NOMO-1 treated with DMSO at 0.1 percent for 48 hours (cell line): Measurements from ENCODE around the gene ELL2.
"Not testable (repeated sequence)": the region's sequence is repeated elsewhere in the genome, so short reads cannot be mapped to it uniquely, and the experiment has no call there.

Source experiments
- DNase-seq: peaks from one replicate; lab custom pipeline; 2025; ENCODE audit not compliant: unreplicated experiment; lab: John Stamatoyannopoulos, UW

ELL2 gene

DNA sequence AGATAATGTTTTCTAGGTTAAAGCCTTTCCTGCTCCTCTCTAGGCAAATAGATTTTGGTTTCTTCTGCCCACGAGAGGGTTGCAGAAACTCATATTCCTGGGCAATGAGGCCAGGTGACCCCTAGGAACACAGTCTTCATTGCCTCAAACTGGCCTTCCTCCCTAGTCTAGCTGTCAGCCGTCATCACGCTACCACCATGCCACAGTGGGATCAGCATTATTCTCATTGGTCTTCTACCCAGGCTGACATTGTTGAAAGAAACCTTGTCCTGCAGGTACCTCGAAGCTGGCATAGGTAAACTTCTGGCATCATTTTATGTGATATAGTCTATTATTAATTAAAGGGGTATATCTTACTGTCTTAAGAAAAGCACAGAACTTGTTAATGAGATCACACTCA lies 51.1 kb downstream of the ELL2 start:
- no peak for DNase-seq

DNA sequence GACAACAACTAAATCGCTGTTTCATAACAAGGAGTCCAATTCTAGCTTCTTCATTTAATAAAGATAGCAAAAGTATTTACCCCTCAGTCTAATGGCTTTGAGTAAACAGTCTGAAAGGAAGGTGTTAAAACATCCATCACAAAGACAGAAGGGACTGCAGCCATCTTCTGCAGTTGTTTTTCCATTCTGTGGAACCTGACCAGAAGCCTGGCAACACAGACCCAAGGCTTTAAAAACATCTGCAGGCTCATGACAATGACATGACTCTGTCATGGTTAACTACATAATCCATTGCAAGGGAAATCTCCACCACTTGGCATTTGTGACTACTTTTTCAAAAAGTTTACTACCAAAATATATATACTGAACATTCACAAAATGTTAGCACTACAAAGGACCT lies 51.9 kb downstream of the ELL2 start:
- DNase-seq, result no peak

DNA sequence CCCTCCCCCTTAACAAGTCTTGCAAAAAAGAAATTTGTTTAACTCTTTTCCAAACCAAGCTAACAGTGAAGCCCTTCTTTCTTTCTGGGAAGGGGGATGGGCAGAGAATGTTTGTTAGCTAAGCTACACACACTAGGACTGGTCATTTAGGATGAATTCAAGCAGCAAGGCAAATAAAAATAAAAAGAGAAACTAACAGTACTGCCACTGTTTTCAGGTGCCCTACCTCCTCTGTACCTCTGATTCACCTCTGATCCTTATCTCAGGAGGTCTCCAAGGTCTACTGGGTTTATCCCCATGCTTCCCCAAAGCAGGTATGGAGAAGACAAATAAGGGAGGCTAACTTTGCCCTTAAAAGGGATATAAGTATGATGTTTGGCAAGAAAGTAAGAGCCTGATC lies 52.9 kb downstream of the ELL2 start:
- DNase-seq, result no peak

DNA sequence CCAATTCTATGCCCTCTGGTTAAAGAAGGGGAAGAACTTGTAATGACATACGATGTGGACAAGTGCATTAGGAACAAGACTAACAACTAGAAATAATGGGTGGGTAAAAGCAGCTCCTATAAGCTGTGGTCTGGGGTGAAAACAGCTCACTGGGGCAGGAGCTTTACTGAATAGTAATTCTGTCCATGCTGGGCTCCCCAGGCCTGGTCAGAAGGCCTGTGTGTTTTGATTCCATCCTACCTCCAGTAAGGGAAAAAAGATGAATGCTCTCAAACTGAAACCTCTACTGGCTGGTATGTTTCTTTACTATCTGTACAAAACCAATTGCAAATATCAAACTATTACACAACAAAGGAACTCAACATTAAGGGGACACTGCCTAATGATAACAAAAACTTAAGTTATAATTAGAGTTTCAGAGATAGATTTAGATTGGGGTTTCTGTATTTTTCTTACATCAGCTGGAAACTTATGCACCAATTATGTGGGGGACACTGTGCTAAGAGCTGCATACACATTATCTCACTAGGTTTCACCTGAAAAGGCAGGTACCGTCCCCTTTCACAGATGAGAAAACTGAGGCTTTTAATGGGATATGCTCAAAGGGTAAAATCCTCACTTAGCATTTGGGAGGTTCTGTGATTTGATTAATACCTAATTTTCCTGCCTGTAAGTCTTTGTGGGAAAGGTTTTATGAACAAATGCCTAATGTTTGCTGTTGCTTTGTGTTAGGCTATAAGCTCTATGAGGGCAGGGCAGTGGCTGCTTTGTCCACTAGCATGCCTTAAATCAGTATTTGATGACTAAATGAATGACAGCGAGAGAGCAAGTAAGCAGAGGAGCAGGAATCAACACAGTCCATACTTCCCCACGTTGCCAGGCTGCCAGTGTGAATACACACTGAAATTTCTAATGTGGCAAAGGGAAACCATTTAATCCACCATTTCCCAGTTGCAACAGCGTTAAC lies 53.6 kb downstream of the ELL2 start:
- no peak for DNase-seq

DNA sequence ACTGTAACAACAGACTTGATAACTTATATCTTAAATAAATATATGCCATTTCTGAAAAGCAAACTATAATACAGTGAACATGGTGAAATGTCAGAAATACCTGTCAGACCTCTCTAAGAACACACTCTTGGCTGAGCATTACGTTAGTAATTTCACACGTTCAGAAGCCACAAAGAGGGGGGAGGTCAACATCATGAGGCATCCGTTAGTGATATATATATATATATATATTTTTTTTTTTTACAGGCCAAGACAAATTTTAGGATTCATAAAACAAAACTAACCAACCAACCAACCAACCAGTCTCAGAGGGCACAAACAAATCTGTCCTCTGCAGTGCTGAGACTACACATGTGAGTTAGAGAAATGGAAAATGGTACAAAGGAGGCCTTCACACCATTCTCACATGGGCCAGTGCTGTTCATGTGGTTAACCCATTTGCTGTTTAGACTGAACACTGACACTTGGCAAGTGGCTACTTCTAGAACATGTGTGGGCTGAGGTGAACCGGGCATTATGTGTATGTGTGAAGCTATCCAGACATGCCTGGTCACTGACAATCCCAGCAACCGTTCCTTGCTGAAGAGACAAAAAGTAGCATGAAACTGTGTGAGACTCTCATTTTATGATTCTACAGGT lies 54.5 kb downstream of the ELL2 start:
- DNase-seq, result no peak

DNA sequence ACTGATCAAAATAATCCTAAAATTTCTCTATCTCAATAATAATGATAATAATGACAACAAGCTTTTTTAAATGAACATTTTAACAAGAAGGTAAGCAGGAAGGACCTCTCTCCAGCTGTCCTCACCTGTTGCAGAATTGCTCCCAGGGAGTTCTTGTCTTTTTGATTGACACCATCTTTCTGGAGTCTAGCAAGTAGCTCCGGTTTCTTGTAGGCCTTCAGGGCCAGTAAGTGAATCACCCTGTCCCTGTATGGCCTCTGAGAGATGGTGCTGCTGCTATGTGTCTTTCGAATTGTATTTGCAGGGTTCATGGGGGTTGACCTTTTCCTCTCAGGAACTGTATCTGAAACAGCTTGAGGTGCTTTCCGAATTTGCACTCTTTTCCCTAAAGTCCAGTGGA lies 55.3 kb downstream of the ELL2 start:
- not testable (repeated sequence) for DNase-seq

DNA sequence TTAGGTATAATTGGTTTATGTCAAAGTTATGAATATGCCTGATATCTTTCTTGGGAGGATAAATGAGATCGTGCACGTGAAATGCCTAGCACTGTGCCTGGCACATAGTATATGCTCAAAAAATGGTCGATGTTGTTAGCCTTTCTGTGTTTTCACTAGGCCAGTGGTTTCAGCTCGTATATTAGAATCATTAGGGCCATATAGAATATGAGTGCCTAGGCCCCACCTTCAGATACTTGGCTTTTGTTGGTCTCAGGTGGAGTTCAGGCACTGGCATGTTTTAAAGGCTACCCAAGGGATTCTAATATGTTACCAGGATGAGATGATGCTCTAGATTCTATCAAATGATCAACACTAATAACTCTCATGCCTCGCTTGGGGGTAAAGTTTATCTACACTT lies 56.8 kb downstream of the ELL2 start:
- DNase-seq, result no peak

DNA sequence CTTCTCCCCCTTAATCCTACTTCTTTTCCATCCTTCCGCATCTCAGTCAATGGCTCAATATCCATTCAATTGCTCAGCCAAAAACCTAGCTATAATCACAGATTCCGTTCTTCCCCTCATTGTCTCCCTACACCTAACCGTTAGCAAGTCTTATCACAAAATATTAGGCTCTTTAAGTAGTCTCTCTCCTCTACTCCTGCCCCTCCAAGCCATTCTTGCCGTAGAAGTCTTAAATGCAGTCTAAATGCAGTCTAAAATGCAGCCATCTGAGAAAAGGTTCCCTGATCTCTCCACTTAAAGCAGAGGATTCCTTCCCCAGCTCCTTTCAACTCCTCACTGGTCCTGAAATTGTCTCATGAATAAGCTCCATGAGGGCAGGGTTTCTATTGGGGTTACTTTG lies 57.8 kb downstream of the ELL2 start:
- no peak for DNase-seq

DNA sequence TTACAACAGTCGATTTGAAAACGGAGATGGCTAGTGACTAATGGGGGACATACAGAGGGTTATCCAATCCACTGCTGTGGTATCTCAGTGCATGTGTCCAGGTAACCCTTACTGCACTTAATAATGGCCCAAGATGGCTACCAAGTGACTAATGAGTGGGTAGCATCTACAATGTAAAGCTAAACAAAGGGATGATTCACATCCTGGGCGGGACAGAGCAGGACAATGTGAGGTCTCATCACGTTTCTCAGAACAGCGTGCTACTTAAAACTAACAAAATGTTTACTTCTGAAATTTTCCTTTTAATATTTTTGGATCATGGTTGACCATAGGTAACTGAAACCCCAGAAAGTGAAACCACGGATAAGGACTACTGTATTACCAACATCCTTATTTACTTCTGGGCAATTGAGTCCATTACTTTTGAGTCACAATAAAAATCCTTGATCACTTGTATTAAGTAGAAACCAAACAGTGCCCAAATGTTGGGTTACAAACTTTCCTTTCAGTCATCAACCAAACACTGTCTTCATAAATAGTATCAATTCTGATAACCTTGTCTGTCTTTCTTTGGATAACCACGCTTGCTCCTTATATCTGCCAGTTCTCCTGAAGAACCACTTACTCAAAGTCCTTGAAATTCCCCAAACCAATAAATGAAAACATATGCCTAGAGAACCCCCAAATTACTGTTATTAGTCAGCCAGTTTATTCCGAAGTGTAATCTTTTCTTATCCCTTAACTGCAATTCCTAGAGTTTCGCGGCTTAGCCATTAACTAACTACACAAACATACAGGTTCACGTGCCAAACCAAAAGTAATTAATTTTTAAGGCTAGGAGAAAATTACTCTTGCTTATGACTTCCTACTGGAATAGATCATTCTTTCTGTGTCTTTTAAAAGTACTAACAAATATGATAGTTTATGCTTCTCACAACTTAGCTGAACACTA lies 59.7 kb downstream of the ELL2 start:
- no peak for DNase-seq

DNA sequence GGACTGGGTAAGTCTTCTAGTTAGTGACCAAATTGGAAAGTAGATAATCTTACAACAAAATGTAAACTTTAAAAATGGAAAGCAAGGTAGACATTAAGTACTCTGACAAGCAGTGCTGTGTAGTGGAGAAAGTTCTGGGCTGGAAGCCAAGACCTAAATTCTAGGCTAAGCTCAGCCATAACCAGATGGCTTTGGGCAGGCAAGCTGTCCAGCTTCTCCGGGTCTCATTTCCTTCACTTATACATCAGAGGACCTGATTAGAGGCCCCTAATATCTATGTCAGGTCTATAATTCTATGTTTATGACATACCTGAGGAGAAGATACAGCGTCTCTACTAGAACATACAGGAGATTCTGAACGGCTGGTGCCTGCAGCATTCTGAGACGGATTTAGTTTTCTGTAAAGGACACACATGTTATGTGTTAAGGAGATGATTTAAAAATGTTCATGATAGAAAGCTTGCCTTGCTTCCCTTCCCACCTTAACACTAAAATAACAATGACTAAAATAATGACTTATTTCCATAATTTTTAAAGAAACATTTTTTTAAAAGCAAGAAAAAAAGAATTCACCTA lies 61.2 kb downstream of the ELL2 start:
- DNase-seq, result no peak

DNA sequence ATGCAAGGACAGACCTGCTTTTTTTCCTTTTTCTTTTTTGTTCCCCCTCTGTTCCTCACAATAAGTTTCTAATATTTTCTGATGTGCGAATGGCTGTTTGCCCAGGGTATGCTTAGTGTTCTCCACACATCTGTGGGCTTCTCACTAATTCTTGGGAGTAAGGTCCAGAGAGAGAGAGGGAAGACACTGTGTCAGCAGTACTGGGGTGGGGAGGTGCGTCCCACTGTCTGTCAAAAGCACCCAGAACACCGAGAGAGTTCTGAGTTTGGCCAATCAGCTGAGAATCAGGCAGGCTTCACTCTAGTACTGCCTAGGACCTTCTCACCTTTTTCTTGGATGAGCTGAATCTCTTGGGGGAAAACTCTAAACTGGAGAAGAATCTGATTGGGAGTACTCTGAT lies 61.8 kb downstream of the ELL2 start:
- DNase-seq, result no peak

DNA sequence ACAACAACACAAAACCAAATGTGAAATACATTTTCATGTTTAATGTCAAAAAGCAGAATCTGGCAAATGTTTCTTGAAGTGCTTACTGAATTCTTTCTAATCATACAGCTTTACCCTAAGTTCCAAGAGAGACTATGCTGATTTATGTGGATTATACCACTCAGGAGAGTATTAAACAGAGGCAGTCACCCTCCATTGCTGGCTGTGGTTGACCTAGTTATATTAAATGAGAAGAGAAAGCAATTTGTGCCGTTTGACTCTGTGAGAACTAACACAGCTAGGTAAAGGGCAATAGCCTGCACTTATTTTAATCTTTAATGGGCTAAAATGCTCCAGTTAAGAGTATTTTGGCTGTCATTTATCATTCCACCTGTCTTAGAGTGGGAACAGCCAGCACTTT lies 62.6 kb downstream of the ELL2 start:
- DNase-seq, result no peak

DNA sequence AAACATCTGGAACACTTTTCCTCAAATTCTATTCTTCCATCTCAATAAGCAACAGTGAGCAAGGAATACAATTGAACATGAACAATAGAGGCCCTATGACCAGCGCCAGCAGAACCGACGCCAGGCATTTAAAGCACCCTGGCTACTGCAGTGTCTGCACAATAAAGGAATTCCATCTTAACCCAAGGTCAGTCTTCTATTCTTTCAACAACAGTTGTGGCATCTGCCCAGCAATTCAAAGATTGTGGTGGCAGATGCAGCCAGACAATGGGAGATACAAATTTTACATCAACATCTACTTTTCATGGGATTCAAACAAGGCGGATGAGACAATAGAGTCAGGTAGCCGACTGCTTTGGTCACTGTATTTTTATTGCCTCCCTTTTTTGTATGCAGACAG lies 65.9 kb downstream of the ELL2 start:
- DNase-seq, result no peak

DNA sequence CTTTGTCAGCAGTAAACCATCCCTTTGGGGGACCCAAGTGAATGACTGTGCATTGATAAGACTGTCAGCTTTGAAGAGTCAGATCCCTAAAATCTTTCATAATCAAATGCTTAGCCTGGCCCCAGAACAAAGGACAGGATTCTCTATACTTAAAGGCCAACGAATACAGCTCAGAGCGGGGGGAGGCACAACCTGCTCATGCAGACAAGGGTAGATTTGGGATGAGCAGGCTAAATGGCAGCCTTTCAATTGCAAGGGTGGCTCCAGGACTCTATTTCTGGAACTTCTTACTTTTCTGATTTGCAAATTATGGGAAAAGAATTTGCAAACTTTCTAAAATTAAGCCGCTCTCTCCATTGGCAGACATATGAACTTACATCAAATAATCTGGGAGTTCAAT lies 66.4 kb downstream of the ELL2 start:
- DNase-seq, result no peak

DNA sequence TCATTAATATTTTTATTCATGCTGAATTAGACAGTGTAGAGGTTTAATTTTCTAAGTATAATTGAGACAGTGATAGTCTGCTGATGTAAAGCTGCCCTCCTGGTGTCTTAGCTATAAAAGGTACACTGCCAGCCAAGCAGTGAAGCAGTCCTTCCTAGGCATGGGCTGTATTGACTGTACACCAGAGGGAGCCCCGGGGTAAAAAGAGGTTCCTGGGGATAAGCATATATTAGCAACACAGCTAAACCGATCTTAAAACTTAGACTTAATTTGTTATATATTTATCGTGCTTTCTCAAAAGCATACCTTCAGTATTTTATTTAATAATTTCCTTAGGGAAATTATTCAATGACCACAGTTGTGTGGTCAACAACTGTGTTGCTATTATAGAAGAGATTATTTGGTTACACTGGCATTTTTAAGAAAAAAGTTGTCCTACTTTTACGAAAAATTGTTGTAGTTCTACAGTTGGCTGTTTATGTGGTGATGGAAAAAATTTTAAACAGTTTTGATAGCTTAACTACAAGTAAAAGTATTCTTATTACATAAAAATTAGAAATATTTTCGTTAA lies 68.8 kb downstream of the ELL2 start:
- DNase-seq, result peak; percentile 63

DNA sequence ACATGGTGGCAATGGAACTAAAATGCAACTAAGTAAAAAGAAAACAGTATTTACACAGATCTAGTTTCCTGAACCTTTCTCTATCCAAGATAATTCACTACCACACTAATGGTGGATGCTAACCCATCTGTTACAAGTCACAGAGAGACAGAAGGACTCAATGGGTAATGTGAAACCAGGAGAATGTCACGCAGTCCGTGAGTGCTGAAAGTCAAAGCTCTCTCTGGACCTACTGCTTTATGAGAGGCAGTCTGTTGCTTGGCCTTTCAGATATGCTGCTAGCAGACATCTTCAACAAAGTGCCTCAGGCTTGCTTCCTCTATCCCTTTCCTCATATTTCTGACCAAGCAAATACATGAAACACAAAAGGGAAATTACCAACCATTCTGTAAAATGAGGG lies 70.2 kb downstream of the ELL2 start:
- no peak for DNase-seq

DNA sequence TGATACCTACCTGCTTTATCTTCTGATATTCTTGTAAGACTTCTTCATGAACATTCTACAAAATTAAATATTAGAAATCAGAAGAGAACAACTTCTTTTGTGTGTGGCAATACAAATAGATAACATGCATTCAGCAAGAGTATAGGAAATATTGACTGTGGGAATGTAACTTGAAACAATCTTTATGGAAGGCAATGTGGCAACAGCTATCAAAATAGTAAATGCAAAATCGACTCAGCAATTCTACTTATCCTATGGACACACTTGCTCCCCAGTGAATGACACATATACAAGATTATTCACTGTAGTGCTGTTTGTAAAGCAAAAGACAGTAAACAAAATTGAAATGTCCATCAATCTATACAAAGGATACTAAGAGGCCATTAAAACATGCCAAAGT lies 72.6 kb downstream of the ELL2 start:
- no peak for DNase-seq

DNA sequence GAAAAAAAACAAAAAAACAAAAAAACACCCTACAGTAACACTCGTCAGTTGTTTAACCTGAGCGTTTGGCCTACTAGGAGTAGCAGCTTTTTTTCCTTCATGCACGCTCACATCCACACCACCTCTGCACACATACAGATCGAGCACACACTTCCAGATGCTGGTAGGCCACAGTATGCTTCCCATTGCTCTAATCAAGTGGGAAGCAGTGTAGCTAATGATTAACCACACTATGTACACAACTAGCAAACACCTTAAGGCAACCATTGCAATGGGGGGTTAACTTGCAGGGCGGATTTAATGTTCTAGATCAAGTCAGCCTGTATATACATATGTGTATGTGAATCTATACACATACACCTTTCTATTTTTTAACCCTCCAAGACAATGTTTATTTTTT lies 73.7 kb downstream of the ELL2 start:
- no peak for DNase-seq

DNA sequence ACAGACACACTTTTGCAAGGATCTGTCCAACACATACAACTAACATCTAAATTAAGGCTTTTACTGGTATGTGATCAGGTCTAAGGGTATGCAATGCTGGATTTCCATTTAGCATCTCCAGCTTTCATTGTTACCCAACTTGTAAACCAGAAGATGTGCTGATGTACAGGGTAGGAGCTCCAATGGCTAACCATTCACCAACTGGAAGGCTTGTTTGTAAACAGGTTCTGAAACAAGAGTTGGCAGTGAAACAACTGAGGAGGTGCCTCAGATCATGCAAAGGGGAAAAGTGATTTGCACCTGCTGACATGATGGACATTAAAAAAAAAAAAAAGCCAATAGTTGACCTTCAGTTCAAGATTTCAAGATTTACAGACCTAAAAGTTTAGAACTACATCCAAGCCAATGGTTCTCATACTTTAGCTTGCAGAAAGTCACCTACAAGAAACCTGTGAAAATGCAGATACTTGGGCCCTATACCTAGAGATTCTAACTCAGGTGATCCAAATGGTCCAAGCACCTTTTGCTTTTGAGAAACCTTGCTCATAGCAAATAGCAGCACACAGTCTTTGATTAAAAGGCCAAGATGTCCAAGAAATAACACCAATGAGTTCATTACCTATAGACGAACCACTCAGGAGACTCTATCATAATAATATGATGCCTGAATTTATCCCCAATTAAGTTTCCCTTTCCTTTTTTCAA lies 75.2 kb downstream of the ELL2 start:
- no peak for DNase-seq

DNA sequence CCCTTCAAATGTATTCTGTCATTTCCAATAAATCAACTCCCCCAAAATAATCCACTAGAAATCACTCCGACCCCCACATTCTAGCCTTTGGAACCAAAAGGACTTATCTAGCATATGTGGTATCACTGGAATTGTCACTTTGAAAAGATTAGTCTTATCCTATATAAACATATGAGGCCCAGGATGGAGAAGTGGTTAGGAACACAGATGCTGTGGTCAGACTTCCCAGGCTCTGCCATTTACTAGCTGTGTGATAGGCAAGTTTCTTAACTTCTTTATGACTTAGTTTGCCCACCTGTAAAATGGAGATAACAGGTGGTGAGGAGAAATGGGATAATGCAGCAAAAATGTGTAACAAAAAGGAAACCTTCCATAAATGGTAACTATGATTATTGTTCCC lies 77.1 kb downstream of the ELL2 start:
- DNase-seq, result no peak
